Karpas-422 (cell line): ENCODE results near the gene BOC. TPM values are rescaled to one million over a fixed set of nuclear protein-coding genes. Genes with fewer than 3 reads are reported as not detected.
A peak's percentile ranks its signal among the peaks of the same experiment; 100 is the strongest.

ENCODE experiments used
- DNase-seq: peaks from one replicate; pipeline ENCODE4 v3.0.0-alpha.2; 2015
- H2AFZ ChIP-seq: fragments of 200-600 bp; sonication (generic); 2 replicates; pipeline ENCODE4 v1.6.1; 2014; ENCODE audit warnings: antibody characterized with exemption, low read length, mixed read lengths
- H3K27ac ChIP-seq: fragments of 200-600 bp; sonication (generic); 2 replicates; pipeline ENCODE4 v1.5.1; 2014; ENCODE audit warnings: mild to moderate bottlenecking, low read length, moderate library complexity
- H3K27me3 ChIP-seq: fragments of 200-600 bp; sonication (generic); 2 replicates; pipeline ENCODE4 v1.6.1; 2014; ENCODE audit warnings: low read length, mixed read lengths
- H3K36me3 ChIP-seq: fragments of 200-600 bp; sonication (generic); 2 replicates; pipeline ENCODE4 v1.6.1; 2014; ENCODE audit warnings: low read length, mixed read lengths; ENCODE audit not compliant: insufficient read depth
- H3K4me1 ChIP-seq: fragments of 200-600 bp; sonication (generic); 2 replicates; pipeline ENCODE4 v1.6.1; 2014; ENCODE audit warnings: mild to moderate bottlenecking, low read length, mixed read lengths
- H3K4me2 ChIP-seq: fragments of 200-600 bp; sonication (generic); 2 replicates; pipeline ENCODE4 v1.6.1; 2014; ENCODE audit warnings: low read length, low read depth, mild to moderate bottlenecking; ENCODE audit not compliant: poor library complexity, severe bottlenecking
- H3K4me3 ChIP-seq: fragments of 200-600 bp; sonication (generic); 2 replicates; pipeline ENCODE4 v1.5.1; 2014; ENCODE audit warnings: mild to moderate bottlenecking, antibody characterized with exemption, low read length, mixed read lengths
- H3K79me2 ChIP-seq: fragments of 200-600 bp; sonication (generic); 2 replicates; pipeline ENCODE4 v1.6.1; 2014; ENCODE audit warnings: mild to moderate bottlenecking, low read length, mixed read lengths
- H3K9ac ChIP-seq: fragments of 200-600 bp; sonication (generic); 2 replicates; pipeline ENCODE4 v1.6.0; 2014; ENCODE audit warnings: low read length
- H3K9me2 ChIP-seq: fragments of 200-600 bp; sonication (generic), shearing (Covaris generic); replicated peaks from 2 replicates; pipeline ENCODE4 v1.6.0; 2014; ENCODE audit warnings: mild to moderate bottlenecking, low read length, moderate library complexity; ENCODE audit not compliant: insufficient read depth
- H3K9me3 ChIP-seq: fragments of 300-700, 200-600 bp; sonication (generic); 2 replicates; pipeline ENCODE4 v1.6.1; 2014; ENCODE audit warnings: low read length, mixed read lengths
- H4K20me1 ChIP-seq: fragments of 200-600 bp; sonication (generic); 2 replicates; pipeline ENCODE4 v1.6.1; 2014; ENCODE audit warnings: mild to moderate bottlenecking, antibody characterized with exemption, low read length, low read depth; ENCODE audit not compliant: insufficient read depth
- total RNA-seq: library from RNA; depleted of rRNA; stranded (reverse); fragments of >200 nt; shearing (Covaris generic); gene quantifications from 2 replicates; pipeline ENCODE4 v1.2.3, GENCODE V29; 2014; ENCODE audit warnings: low replicate concordance

BOC gene
- total RNA-seq, 1 experiment from 2014 or later, result 0.04 TPM

GRCh38 chr3:113279686-113280085 is 68.3 kb downstream of the BOC start:
- H3K9ac ChIP-seq, result no peak overlapping the region
- H3K79me2 ChIP-seq, result no peaks in the 10 kb centered on the region
- no peak overlapping the region for H3K4me2 ChIP-seq
- no peaks in the 10 kb centered on the region for H3K27me3 ChIP-seq
- no peak overlapping the region for H3K4me3 ChIP-seq
- peaks cover 40% of the 10 kb centered on the region for H3K4me1 ChIP-seq
- H3K27ac ChIP-seq, result no peak overlapping the region
- H3K9me3 ChIP-seq, result no peaks in the 10 kb centered on the region
- no peaks in the 10 kb centered on the region for H3K36me3 ChIP-seq
- no peaks in the 10 kb centered on the region for H3K9me2 ChIP-seq
- H2AFZ ChIP-seq, result no peak overlapping the region
- no peaks in the 10 kb centered on the region for H4K20me1 ChIP-seq
- no peak for DNase-seq

- no peak overlapping the region for H3K27ac ChIP-seq
- H3K4me3 ChIP-seq, result no peak overlapping the region
- peaks cover 4% of the 10 kb centered on the region for H3K4me1 ChIP-seq
- H2AFZ ChIP-seq, result no peak overlapping the region
- no peak overlapping the region for H3K4me2 ChIP-seq
- no peaks in the 10 kb centered on the region for H3K9me2 ChIP-seq
- H3K9me3 ChIP-seq, result no peaks in the 10 kb centered on the region
- no peaks in the 10 kb centered on the region for H3K27me3 ChIP-seq
- no peak for DNase-seq
- no peaks in the 10 kb centered on the region for H4K20me1 ChIP-seq
- no peaks in the 10 kb centered on the region for H3K36me3 ChIP-seq
- H3K79me2 ChIP-seq, result no peaks in the 10 kb centered on the region
- no peak overlapping the region for H3K9ac ChIP-seq
These were observed 71.9 kb downstream of the BOC start for GRCh38 chr3:113283306-113283705.

DNA sequence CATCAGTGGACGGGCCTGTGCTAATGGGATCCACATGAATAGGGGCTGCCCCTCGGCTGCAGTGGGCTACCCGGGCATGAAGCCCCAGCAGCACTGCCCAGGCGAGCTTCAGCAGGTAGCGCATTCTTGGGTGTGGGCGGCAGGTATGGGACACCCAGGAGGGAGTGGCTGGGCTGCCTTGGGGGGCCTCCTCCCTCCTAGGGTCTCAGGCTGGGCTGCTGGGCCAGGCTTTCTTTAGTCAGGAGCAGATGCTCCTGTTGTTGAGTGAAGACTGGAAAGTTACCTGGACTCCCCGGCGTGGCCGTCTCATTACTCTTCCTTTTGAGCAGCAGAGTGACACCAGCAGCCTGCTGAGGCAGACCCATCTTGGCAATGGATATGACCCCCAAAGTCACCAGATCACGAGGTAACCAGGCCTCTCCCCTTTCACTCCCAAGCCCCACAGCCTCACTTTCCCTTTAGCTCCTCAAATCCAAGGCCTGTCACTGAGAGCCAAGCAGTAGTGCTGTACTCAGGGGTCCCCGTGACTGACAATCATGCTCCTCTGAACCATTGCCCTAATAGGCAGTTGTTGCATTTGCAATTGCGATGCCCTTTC is 73.2 kb downstream of the BOC start:
- H3K27me3 ChIP-seq, result no peaks in the 10 kb centered on the region
- H3K9ac ChIP-seq, result no peak overlapping the region
- H3K4me3 ChIP-seq, result no peak overlapping the region
- H3K36me3 ChIP-seq, result no peaks in the 10 kb centered on the region
- H3K9me2 ChIP-seq, result no peaks in the 10 kb centered on the region
- H3K4me2 ChIP-seq, result no peak overlapping the region
- H3K27ac ChIP-seq, result no peak overlapping the region
- H3K9me3 ChIP-seq, result no peaks in the 10 kb centered on the region
- no peaks in the 10 kb centered on the region for H4K20me1 ChIP-seq
- DNase-seq, result no peak
- H3K4me1 ChIP-seq, result no peaks in the 10 kb centered on the region
- H3K79me2 ChIP-seq, result no peaks in the 10 kb centered on the region
- H2AFZ ChIP-seq, result no peak overlapping the region

DNA sequence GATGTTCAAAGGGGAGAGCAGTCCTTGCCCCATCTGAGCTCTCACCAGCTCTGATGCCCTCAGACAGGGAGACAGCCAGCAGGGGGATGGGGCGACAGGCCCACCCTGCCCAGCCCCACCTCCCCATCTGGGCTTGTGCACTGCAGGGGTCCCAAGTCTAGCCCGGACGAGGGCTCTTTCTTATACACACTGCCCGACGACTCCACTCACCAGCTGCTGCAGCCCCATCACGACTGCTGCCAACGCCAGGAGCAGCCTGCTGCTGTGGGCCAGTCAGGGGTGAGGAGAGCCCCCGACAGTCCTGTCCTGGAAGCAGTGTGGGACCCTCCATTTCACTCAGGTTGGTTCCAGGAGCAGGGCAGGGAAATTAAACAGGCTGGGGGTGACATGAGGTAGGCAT is 73.9 kb downstream of the BOC start:
- Histone ChIP-seq H3K9me3 (no peaks in the 10 kb centered on the region), H3K4me3 (no peak overlapping the region), H3K79me2 (no peaks in the 10 kb centered on the region), H2AFZ (no peak overlapping the region), H3K4me2 (no peak overlapping the region), H3K9me2 (no peaks in the 10 kb centered on the region), H3K27ac (no peak overlapping the region), H3K36me3 (no peaks in the 10 kb centered on the region), H3K27me3 (no peaks in the 10 kb centered on the region), H3K9ac (no peak overlapping the region), H3K4me1 (no peaks in the 10 kb centered on the region), H4K20me1 (no peaks in the 10 kb centered on the region)
- DNase-seq, result no peak

DNA sequence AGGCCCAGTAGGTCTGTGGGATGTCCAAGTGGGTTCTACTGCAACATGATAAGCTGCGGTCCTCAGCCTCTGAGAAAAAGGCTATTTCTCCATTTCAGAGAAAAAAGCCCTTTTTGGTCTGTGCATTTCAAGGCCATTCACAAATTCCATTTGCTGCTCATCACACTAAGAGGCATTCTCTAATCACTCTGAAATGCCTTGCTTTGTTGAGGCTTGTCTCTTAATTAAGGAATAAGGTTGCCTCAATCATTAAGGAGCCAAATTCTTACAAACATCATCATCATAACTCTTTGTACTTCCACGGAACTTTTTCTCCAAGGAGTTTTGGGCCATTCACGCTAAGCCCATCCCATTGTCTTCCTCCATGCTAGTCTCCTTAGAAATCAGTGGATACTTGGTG is 74.4 kb downstream of the BOC start:
- H2AFZ ChIP-seq, result no peak overlapping the region
- no peak overlapping the region for H3K4me2 ChIP-seq
- no peaks in the 10 kb centered on the region for H3K4me1 ChIP-seq
- H3K9me2 ChIP-seq, result no peaks in the 10 kb centered on the region
- no peaks in the 10 kb centered on the region for H4K20me1 ChIP-seq
- H3K9me3 ChIP-seq, result no peaks in the 10 kb centered on the region
- H3K79me2 ChIP-seq, result no peaks in the 10 kb centered on the region
- H3K27me3 ChIP-seq, result no peaks in the 10 kb centered on the region
- no peak overlapping the region for H3K9ac ChIP-seq
- no peaks in the 10 kb centered on the region for H3K36me3 ChIP-seq
- H3K27ac ChIP-seq, result no peak overlapping the region
- H3K4me3 ChIP-seq, result no peak overlapping the region
- DNase-seq, result no peak

DNA sequence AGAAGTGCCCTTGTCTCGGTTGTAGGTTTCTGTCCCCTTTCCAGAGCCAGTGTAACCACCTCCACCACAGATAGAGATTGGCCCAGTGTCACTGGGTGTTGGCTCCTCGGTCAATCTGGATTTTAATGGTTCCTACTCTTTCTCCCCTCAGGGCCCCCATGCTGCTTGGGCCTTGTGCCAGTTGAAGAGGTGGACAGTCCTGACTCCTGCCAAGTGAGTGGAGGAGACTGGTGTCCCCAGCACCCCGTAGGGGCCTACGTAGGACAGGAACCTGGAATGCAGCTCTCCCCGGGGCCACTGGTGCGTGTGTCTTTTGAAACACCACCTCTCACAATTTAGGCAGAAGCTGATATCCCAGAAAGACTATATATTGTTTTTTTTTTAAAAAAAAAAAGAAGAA is 75.2 kb downstream of the BOC start:
- no peaks in the 10 kb centered on the region for H3K36me3 ChIP-seq
- H3K79me2 ChIP-seq, result no peaks in the 10 kb centered on the region
- no peaks in the 10 kb centered on the region for H3K9me3 ChIP-seq
- no peak overlapping the region for H2AFZ ChIP-seq
- H3K9me2 ChIP-seq, result no peaks in the 10 kb centered on the region
- DNase-seq, result no peak
- H3K27ac ChIP-seq, result no peak overlapping the region
- H3K9ac ChIP-seq, result no peak overlapping the region
- no peaks in the 10 kb centered on the region for H3K4me1 ChIP-seq
- H3K4me2 ChIP-seq, result no peak overlapping the region
- H4K20me1 ChIP-seq, result no peaks in the 10 kb centered on the region
- no peak overlapping the region for H3K4me3 ChIP-seq
- no peaks in the 10 kb centered on the region for H3K27me3 ChIP-seq

- Histone ChIP-seq H3K9me2 (no peaks in the 10 kb centered on the region), H3K4me2 (no peak overlapping the region), H4K20me1 (no peaks in the 10 kb centered on the region), H3K27ac (no peak overlapping the region), H3K4me1 (peaks cover under 1% of the 10 kb centered on the region), H3K9ac (no peak overlapping the region), H2AFZ (no peak overlapping the region), H3K36me3 (no peaks in the 10 kb centered on the region), H3K9me3 (no peaks in the 10 kb centered on the region), H3K79me2 (no peaks in the 10 kb centered on the region), H3K27me3 (no peaks in the 10 kb centered on the region), H3K4me3 (no peak overlapping the region)
- no peak for DNase-seq
These were observed 75.9 kb downstream of the BOC start for GRCh38 chr3:113287111-113287802.

DNA sequence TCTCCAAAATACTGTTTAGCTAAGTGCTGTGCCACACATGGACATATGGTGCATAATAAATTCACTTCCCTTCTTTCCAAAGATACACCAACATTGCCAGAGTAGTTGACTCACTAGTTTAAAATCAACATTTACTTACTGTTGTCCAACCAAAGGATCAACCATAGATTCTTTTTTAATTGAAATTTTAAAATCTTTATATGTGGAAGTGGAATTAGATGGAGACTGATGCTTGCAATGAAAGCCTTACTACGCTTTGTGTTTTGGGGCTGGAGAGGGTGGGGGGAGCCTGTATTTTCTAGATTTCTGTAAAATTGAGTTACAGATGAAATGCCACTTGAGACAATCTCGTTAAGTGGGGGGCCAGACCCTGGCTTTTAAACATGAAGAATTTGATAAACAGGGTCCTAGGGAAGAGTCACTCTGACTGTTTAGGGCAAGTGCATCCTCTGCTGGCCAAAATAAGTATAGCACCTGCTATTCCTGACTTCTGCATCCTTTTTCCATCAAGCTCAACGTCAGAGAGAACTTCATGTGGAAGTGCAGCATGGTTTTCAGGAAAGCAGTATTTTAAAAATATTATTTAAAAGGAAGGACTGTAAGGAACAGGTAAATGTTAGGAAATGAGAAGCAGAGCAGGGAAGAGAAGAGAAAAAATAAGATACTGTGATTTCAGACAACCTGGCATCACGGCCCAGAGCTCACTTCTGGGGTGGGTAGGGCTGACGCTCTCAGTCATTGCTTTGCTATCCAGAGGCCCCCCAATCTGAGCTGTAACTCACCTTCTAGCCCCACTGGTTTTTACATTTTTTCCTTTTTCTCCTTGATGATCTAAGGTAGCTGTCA is 76.7 kb downstream of the BOC start:
- Histone ChIP-seq H3K4me3 (no peak overlapping the region), H4K20me1 (no peaks in the 10 kb centered on the region), H2AFZ (no peak overlapping the region)

More for the DNA sequence above, 76.7 kb downstream of the BOC start:
- H3K79me2 ChIP-seq, result no peaks in the 10 kb centered on the region
- H3K9ac ChIP-seq, result no peak overlapping the region
- no peaks in the 10 kb centered on the region for H3K27me3 ChIP-seq
- H3K36me3 ChIP-seq, result no peaks in the 10 kb centered on the region
- H3K9me3 ChIP-seq, result no peaks in the 10 kb centered on the region
- H3K4me1 ChIP-seq, result peaks cover 8% of the 10 kb centered on the region
- peak; percentile 80 for DNase-seq
- no peak overlapping the region for H3K4me2 ChIP-seq
- H3K9me2 ChIP-seq, result no peaks in the 10 kb centered on the region
- no peak overlapping the region for H3K27ac ChIP-seq
